Activated CD8-positive, alpha-beta memory T cell treated with anti-CD3 and anti-CD28 coated beads for 48 hours (primary cell): ENCODE data around the gene CADM2.

Experiments used
- DNase-seq, 3 experiments: peaks; one replicate each; pipeline ENCODE4 v3.0.0-alpha.2; 2020; ENCODE audit warnings: low read depth in 2 of 3, low spot score in 2 of 3

The CADM2 gene

GRCh38 chr3:86104154-86104553 is 1145.4 kb downstream of the CADM2 start:
- no peak for DNase-seq

- no peak for DNase-seq
These were observed 1150.6 kb downstream of the CADM2 start for GRCh38 chr3:86109434-86109833.
